K562 (cell line): Measurements from ENCODE around the gene GFRA3. TPM values are rescaled to one million over a fixed set of nuclear protein-coding genes. Genes with fewer than 3 reads are reported as not detected.
A peak's percentile ranks its signal among the peaks of the same experiment; 100 is the strongest.

Experiments
- ATAC-seq: fragments of 200-7000 bp; cut with Tn5 transposase; 3 replicates; pipeline ENCODE4 v1.9.1; 2020; ENCODE audit warnings: moderate library complexity
- BruUV-seq: library from RNA; stranded (reverse); fragments of 400-500 nt; replicated peaks from 2 replicates; lab custom pipeline; 2021; lab: Mats Ljungman, UMichigan
- CTCF ChIA-PET: fragments of 300-600 bp; formaldehyde crosslinking; extraction: SDS; loops from one replicate; lab custom pipeline; 2021; ENCODE audit warnings: low intra/inter-chr PET ratio; lab: Yijun Ruan, JAX
- POLR2A ChIA-PET: fragments of 300-600, 350-650 bp; sonication (Branson Sonifier 250); formaldehyde crosslinking; extraction: SDS; loops from one replicate; lab custom pipeline; 2021; ENCODE audit warnings: antibody characterized with exemption, inconsistent platforms; lab: Yijun Ruan, JAX
- DNase-seq, 4 experiments: peaks; one replicate each; pipeline versions ENCODE4 v3.0.0 to v3.0.0-alpha.2; 2011 to 2018; ENCODE audit warnings: low spot score in 3 of 4, mixed read lengths in 3 of 4; ENCODE audit errors: extremely low read depth in 1 of 4
- FAIRE-seq: peaks from 2 replicates; lab custom pipeline; 2011; peaks lifted over from hg19 to GRCh38; lab: Jason Lieb, UNC
- H2AFZ ChIP-seq: 2 replicates; pipeline ENCODE4 v1.6.0; 2011; ENCODE audit warnings: low read depth, low read length, control low read depth, inconsistent platforms
- H3K27ac ChIP-seq: fragments of 200-600 bp; 3 replicates; pipeline ENCODE4 v1.8.0; 2011; ENCODE audit warnings: low read depth, mild to moderate bottlenecking, control low read depth, inconsistent platforms, low read length, moderate library complexity, mixed read lengths; ENCODE audit errors: extremely low read depth
- H3K27me3 ChIP-seq, 2 experiments: fragments of 300-600 bp in 1 of 2; 2 replicates in 1 of 2; 3 replicates in 1 of 2; pipeline versions ENCODE4 v1.6.0 to v1.8.0; 2011; ENCODE audit warnings: inconsistent platforms in 2 of 2, low read length in 2 of 2, mild to moderate bottlenecking in 1 of 2, mixed read lengths in 1 of 2, moderate library complexity in 1 of 2; ENCODE audit not compliant: control insufficient read depth in 2 of 2, insufficient read depth in 2 of 2
- H3K36me3 ChIP-seq: fragments of 300-600 bp; 3 replicates; pipeline ENCODE4 v1.8.0; 2011; ENCODE audit warnings: mild to moderate bottlenecking, low read length, inconsistent platforms; ENCODE audit not compliant: control insufficient read depth, insufficient read depth
- H3K4me1 ChIP-seq, 2 experiments: fragments of 200-600 bp in 1 of 2; replicated peaks in 1 of 2; 2 replicates in 1 of 2; 3 replicates in 1 of 2; pipeline versions ENCODE4 v1.5.1 to v1.8.0; 2011; ENCODE audit warnings: inconsistent platforms in 2 of 2, low read length in 2 of 2, mild to moderate bottlenecking in 1 of 2, mixed read lengths in 1 of 2, moderate library complexity in 1 of 2; ENCODE audit not compliant: control insufficient read depth in 2 of 2, insufficient read depth in 2 of 2
- H3K4me2 ChIP-seq: 2 replicates; pipeline ENCODE4 v1.6.1; 2011; ENCODE audit warnings: low read length, control low read depth, inconsistent platforms, mixed read lengths; ENCODE audit not compliant: insufficient read depth
- H3K4me3 ChIP-seq: fragments of 200-600 bp; sonication (generic), shearing (Covaris generic); 2 replicates; pipeline ENCODE4 v1.5.1; 2016; ENCODE audit warnings: control low read depth, inconsistent platforms
- H3K79me2 ChIP-seq: fragments of 200-600 bp; 3 replicates; pipeline ENCODE4 v1.8.0; 2011; ENCODE audit warnings: low read length, inconsistent platforms; ENCODE audit not compliant: control insufficient read depth, insufficient read depth
- H3K9ac ChIP-seq, 2 experiments: 2 replicates each; pipeline versions ENCODE4 v1.6.0 to v1.6.1; 2011; ENCODE audit warnings: low read depth in 2 of 2, low read length in 2 of 2, control low read depth in 1 of 2, inconsistent platforms in 1 of 2, mild to moderate bottlenecking in 1 of 2, mixed read lengths in 1 of 2; ENCODE audit not compliant: insufficient read depth in 1 of 2
- H3K9me1 ChIP-seq: one replicate; pipeline ENCODE4 v1.6.0; 2011; ENCODE audit warnings: inconsistent platforms, mild to moderate bottlenecking, low read length, moderate library complexity; ENCODE audit not compliant: control insufficient read depth, insufficient read depth
- H3K9me3 ChIP-seq: replicated peaks from 2 replicates; pipeline ENCODE4 v1.5.1; 2011; ENCODE audit warnings: low read depth, low read length, inconsistent platforms; ENCODE audit not compliant: control insufficient read depth, insufficient read depth
- H4K20me1 ChIP-seq: replicated peaks from 2 replicates; pipeline ENCODE4 v1.6.1; 2011; ENCODE audit warnings: low read length, inconsistent platforms, mixed read lengths; ENCODE audit not compliant: control insufficient read depth, insufficient read depth
- BMI1 ChIP-seq: fragments of 150-350 bp; IDR thresholded peaks from 2 replicates; pipeline ENCODE4 v1.6.1; 2014; ENCODE audit warnings: low read length
- NR2C2 ChIP-seq, 2 experiments: fragments of 200-800 bp in 1 of 2; sonication (Bioruptor generic) in 1 of 2; sonication (generic) in 1 of 2; formaldehyde crosslinking in 1 of 2; IDR thresholded peaks; 2 replicates each; pipeline versions ENCODE4 v1.6.1 to v1.8.0; 2016 to 2022; ENCODE audit warnings: mild to moderate bottlenecking in 1 of 2, missing compliant biosample characterization in 1 of 2, missing genetic modification characterization in 1 of 2, missing genetic modification reagents in 1 of 2
- POLR2AphosphoS5 ChIP-seq: IDR thresholded peaks from 2 replicates; pipeline ENCODE4 v1.6.1; 2011; ENCODE audit warnings: mild to moderate bottlenecking, low read depth, low read length, moderate library complexity; ENCODE audit not compliant: control insufficient read depth, insufficient read depth
- SIN3A ChIP-seq, 2 experiments: fragments of 150-350 bp in 1 of 2; IDR thresholded peaks; 2 replicates each; pipeline ENCODE4 v1.6.1; 2011 to 2016; ENCODE audit warnings: borderline replicate concordance in 2 of 2, low read depth in 2 of 2, low read length in 2 of 2, mild to moderate bottlenecking in 2 of 2, moderate library complexity in 2 of 2; ENCODE audit not compliant: control insufficient read depth in 1 of 2
- SLC30A9 ChIP-seq: fragments of 250-450 bp; sonication (Bioruptor Pico); IDR thresholded peaks from 2 replicates; pipeline ENCODE4 v1.8.0; 2022; ENCODE audit warnings: mild to moderate bottlenecking, moderate library complexity
- ZNF347 ChIP-seq: fragments of 450-650 bp; formaldehyde crosslinking; IDR thresholded peaks from 2 replicates; pipeline ENCODE4 v1.4.0; 2020; ENCODE audit warnings: low read depth, mild to moderate bottlenecking, moderate library complexity
- WGBS: fragments of 100-300 bp; shearing (Covaris generic); methylation state at CpG from one replicate; pipeline ENCODE4 v1.1.6; 2016; ENCODE audit warnings: low coverage, mixed read lengths; ENCODE audit not compliant: insufficient coverage; ENCODE audit errors: missing lambda C conversion rate; 5-methylcytosine and 5-hydroxymethylcytosine counted together
- in situ Hi-C: fragments of 300-500 bp; cut with MboI; formaldehyde crosslinking; loops from 4 replicates; pipeline ENCODE4 v1.15.0; 2018; ENCODE audit warnings: inconsistent platforms, mixed read lengths
- intact Hi-C: fragments of 100-400 bp; cut with micrococcal nuclease; formaldehyde crosslinking; loops from 2 replicates; pipeline ENCODE4 v1.14.2; 2022
- polyA plus RNA-seq, 8 experiments: library from polyadenylated mRNA; depleted of rRNA in 4 of 8; stranded (reverse) in 5 of 8; unstranded in 3 of 8; fragments of >200 nt; fragmentation: Nextera tagmentation in 2 of 8; fragmentation: Illumina TruSeq in 1 of 8; extraction: Ambion mirVana in 2 of 8; extraction: Trizol in 1 of 8; gene quantifications; 2 replicates each; pipeline versions ENCODE4 v1.2.1 to v1.2.3, GENCODE V29; 2011 to 2014; ENCODE audit warnings: inconsistent platforms in 1 of 8, missing spikeins in 1 of 8
- total RNA-seq, 7 experiments: library from RNA; depleted of rRNA in 6 of 7; stranded (reverse); fragments of >200 nt in 6 of 7; fragmentation: Illumina TruSeq in 2 of 7; extraction: Trizol in 2 of 7; gene quantifications; 2 replicates each; pipeline versions ENCODE4 v1.2.1 to v1.2.3, GENCODE V29; 2011 to 2021; ENCODE audit warnings: low replicate concordance in 1 of 7
- TF ChIP-seq, protein P1 (sequence below): fragments of 450-650 bp; IDR thresholded peaks from 2 replicates; pipeline ENCODE4 v1.6.1; 2016; ENCODE audit warnings: mild to moderate bottlenecking
- TF ChIP-seq, protein P2 (sequence below): sonication (generic); formaldehyde crosslinking; IDR thresholded peaks from 2 replicates; pipeline ENCODE4 v1.8.0; 2022; ENCODE audit warnings: mild to moderate bottlenecking, missing genetic modification reagents
- TF ChIP-seq, protein P3 (sequence below): fragments of 450-650 bp; IDR thresholded peaks from 2 replicates; pipeline ENCODE4 v1.6.1; 2014; ENCODE audit warnings: low read depth, mild to moderate bottlenecking, moderate library complexity, borderline replicate concordance
- TF ChIP-seq, protein P4 (sequence below): fragments of 250-450 bp; sonication (Bioruptor Pico); IDR thresholded peaks from 2 replicates; pipeline ENCODE4 v1.5.0; 2022; ENCODE audit warnings: mild to moderate bottlenecking

The GFRA3 gene
- total and polyA plus RNA-seq, 9 of the 15 experiments (the other 6 are each of a cell fraction or from before 2014, with no cell fraction given): 0.05 to 0.09 (median 0.08) TPM; not detected in 6

DNA sequence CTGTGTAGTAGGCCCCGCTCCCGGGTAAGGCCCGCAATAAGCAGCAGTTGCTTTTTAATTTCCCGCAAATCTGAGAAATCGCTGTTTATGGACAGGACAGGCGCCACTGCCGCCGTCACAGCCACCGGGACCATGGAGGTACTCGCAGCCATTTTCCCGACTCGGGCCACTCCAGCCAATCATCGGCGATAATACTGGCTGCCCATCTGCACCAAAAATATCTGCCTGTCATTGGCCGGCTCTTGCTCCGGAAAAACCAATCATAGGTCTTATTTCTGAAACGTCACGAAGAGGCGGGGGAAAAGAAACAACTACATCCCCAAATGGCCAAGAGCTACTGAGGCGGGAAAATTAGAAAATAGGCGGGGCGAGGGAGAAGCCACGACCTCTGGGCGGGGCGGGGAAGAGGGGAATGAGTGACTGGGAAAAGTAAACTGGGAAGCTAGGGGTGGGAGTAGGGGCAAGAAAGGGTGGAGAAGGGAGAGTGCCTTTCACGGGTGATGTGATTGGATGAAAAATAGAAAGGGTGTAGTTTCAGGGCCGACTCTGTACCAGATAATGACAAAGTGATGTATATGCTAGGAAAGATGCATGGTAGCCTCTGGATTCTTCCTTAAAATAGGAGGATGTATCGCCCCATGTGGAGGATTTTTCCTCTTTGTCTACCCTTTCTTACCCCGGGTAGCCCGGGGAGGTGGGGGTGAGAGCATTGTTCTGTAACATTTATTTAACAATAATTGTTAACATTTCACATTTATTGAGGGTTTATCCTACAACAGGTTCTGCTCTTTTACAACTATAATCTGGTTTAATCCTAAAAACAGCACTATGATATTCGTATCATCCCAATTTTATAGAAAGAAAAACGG, 61.0 kb downstream of the GFRA3 start, which contains the start of gene CDC23 (continued):
- TF ChIP-seq, protein P1, sequence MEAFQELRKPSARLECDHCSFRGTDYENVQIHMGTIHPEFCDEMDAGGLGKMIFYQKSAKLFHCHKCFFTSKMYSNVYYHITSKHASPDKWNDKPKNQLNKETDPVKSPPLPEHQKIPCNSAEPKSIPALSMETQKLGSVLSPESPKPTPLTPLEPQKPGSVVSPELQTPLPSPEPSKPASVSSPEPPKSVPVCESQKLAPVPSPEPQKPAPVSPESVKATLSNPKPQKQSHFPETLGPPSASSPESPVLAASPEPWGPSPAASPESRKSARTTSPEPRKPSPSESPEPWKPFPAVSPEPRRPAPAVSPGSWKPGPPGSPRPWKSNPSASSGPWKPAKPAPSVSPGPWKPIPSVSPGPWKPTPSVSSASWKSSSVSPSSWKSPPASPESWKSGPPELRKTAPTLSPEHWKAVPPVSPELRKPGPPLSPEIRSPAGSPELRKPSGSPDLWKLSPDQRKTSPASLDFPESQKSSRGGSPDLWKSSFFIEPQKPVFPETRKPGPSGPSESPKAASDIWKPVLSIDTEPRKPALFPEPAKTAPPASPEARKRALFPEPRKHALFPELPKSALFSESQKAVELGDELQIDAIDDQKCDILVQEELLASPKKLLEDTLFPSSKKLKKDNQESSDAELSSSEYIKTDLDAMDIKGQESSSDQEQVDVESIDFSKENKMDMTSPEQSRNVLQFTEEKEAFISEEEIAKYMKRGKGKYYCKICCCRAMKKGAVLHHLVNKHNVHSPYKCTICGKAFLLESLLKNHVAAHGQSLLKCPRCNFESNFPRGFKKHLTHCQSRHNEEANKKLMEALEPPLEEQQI: peak; percentile 52; the same call in 1 of the 2 replicates
- peak; percentile 89 for TF ChIP-seq POLR2AphosphoS5
- TF ChIP-seq, protein P2, sequence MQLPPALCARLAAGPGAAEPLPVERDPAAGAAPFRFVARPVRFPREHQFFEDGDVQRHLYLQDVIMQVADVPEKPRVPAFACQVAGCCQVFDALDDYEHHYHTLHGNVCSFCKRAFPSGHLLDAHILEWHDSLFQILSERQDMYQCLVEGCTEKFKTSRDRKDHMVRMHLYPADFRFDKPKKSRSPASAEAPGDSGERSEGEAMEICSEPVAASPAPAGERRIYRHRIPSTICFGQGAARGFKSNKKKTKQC (CRISPR knock-in tag): peak; percentile 86; the same call in 1 of the 2 replicates
- TF ChIP-seq BMI1: no peak

DNA sequence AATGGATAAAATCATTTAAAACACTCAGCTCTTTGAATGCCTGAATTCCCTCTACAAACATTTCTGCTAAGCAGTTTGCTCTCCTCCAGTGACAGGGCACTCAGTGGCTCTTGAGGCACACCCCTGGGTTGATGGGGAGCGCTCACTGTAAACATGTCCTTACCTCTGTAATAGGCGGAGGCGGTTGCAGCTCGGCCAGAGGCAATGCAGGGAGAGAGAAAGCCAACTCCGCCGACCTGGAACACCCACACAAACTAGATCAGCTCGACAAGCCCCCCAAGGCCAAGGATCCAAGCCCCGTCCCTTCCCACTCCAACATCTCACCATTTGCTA, 61.6 kb downstream of the GFRA3 start:
- H3K4me2 ChIP-seq: peak overlapping the region; percentile 91
- ChIA-PET POLR2A (interaction anchor here (0.9 to 2.1 kb wide), 11 partner anchors 11 to 243 kb away, joined by 3 to 14 read pairs (median 5); partner anchors contain the start of genes FAM53C and KIF20A), CTCF (no interaction called here)
- H3K4me3 ChIP-seq: peak overlapping the region; percentile 88
- ATAC-seq: peak; percentile 71
- TSS peak; percentile 77 for BruUV-seq
- in situ Hi-C loops (no loop called here), intact Hi-C loops (no loop called here)
- peak; percentile 25 to 46 (median 39) for DNase-seq
- peaks cover 4% of the 10 kb centered on the region; the same call in 1 of the 2 replicates for H3K9me3 ChIP-seq
- H3K9ac ChIP-seq: peak overlapping the region; percentile 94 to 99
- peak overlapping the region; percentile 94 for H2AFZ ChIP-seq
- peaks cover 47% of the 10 kb centered on the region for H3K79me2 ChIP-seq
- no peaks in the 10 kb centered on the region for H4K20me1 ChIP-seq
- H3K27ac ChIP-seq: peak overlapping the region; percentile 89
- WGBS: 3% methylated on average over 8 of the region's 8 CpGs
- FAIRE-seq: no peak
- peaks cover 33% of the 10 kb centered on the region; the same call in 2 of the 3 replicates for H3K36me3 ChIP-seq
- no peaks in the 10 kb centered on the region for H3K27me3 ChIP-seq
- H3K4me1 ChIP-seq: peaks cover 3 to 7% of the 10 kb centered on the region in 2 experiments; a peak in 3 of 5 replicates
- H3K9me1 ChIP-seq: no peaks in the 10 kb centered on the region
- TF ChIP-seq, protein P3, sequence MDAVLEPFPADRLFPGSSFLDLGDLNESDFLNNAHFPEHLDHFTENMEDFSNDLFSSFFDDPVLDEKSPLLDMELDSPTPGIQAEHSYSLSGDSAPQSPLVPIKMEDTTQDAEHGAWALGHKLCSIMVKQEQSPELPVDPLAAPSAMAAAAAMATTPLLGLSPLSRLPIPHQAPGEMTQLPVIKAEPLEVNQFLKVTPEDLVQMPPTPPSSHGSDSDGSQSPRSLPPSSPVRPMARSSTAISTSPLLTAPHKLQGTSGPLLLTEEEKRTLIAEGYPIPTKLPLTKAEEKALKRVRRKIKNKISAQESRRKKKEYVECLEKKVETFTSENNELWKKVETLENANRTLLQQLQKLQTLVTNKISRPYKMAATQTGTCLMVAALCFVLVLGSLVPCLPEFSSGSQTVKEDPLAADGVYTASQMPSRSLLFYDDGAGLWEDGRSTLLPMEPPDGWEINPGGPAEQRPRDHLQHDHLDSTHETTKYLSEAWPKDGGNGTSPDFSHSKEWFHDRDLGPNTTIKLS: 0 out of 2 replicates have a peak, but pooled peaks have one; percentile 17
- TF ChIP-seq, protein P4, sequence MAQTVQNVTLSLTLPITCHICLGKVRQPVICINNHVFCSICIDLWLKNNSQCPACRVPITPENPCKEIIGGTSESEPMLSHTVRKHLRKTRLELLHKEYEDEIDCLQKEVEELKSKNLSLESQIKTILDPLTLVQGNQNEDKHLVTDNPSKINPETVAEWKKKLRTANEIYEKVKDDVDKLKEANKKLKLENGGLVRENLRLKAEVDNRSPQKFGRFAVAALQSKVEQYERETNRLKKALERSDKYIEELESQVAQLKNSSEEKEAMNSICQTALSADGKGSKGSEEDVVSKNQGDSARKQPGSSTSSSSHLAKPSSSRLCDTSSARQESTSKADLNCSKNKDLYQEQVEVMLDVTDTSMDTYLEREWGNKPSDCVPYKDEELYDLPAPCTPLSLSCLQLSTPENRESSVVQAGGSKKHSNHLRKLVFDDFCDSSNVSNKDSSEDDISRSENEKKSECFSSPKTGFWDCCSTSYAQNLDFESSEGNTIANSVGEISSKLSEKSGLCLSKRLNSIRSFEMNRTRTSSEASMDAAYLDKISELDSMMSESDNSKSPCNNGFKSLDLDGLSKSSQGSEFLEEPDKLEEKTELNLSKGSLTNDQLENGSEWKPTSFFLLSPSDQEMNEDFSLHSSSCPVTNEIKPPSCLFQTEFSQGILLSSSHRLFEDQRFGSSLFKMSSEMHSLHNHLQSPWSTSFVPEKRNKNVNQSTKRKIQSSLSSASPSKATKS (CRISPR knock-in tag): no peak
- TF ChIP-seq SLC30A9 (CRISPR knock-in tag): no peak
- 0 out of 2 replicates have a peak, but pooled peaks have one; percentile 55 for TF ChIP-seq NR2C2 (CRISPR knock-in tag; IDR thresholded peaks at IDR 0.05)
- TF ChIP-seq NR2C2 (tag; IDR thresholded peaks at IDR 0.05): no peak
- TF ChIP-seq ZNF347 (CRISPR knock-in tag): no peak
- peak in 1 of 2 experiments; percentile 62; a peak in 1 of 4 replicates for TF ChIP-seq SIN3A (IDR thresholded peaks at IDR 0.05; ENCODE audit: borderline replicate concordance in 2 of 2, control insufficient read depth in 1 of 2, low read depth in 2 of 2, low read length in 2 of 2)
